ENCODE data around the gene TRAPPC13.
A peak's percentile ranks its signal among the peaks of the same experiment; 100 is the strongest.
"Not testable (repeated sequence)": the region's sequence is repeated elsewhere in the genome, so short reads cannot be mapped to it uniquely, and the experiment has no call there.

The TRAPPC13 gene, protein sequence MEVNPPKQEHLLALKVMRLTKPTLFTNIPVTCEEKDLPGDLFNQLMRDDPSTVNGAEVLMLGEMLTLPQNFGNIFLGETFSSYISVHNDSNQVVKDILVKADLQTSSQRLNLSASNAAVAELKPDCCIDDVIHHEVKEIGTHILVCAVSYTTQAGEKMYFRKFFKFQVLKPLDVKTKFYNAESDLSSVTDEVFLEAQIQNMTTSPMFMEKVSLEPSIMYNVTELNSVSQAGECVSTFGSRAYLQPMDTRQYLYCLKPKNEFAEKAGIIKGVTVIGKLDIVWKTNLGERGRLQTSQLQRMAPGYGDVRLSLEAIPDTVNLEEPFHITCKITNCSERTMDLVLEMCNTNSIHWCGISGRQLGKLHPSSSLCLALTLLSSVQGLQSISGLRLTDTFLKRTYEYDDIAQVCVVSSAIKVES

DNA sequence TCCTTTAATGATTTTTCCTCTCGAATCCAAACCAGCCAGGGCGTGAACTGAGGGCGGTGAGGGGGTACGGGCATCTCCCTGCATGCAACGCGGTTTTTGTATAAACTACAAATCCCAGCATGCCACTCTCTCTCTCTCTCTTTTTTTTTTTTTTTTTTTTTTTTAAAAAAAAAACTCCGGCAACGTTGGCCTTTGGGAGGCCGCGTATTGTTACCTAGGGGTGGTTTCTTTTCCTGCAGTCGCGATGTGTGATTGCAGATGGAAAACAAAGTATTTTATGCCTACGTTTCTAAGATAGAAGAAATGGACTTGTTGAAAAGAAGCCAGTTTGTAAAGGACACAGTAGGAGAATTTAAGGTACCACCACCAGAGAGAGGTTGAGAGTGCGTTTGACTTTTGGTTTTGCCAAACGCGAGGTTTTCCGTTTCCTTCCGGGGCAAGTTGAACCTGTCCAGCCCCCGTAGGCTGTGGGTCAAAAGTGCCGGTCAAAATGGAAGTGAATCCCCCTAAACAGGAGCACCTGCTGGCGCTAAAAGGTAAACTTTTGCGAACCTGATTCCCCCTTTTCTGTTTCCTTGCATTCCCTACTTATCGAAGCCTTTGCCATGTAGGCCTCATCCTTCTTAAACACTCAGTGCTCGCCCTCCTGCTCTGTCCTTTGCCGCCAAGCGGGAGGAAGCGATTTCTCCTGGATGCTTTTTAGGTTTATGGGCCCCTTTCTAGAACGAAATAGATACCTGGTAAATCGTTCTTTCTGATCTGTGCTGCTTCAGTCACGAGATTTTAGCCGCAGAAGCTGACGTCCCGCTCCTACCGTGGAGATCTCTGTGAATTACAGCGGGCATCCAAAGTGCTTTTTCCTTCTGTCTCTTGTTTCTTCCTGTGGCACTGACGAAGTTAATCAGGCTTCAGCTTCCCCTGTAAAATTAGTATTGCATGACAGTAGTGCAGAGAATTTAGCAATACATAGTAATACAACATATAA, at the start of gene TRAPPC13, which contains the start of gene SHLD3:
TSS of gene TRAPPC13 (plus strand) at position 457 of the 985 bp plus-strand sequence. CDS start at position 491, 34 bp downstream.
TSS of gene SHLD3 (plus strand) at position 457 of the 985 bp plus-strand sequence. CDS start 4,561 bp downstream, outside the sequence.
- DNase-seq (ENCODE audit: low read depth in 4 of 4, low spot score in 1 of 4), result peak; percentile 44 to 69 (median 64)

DNA sequence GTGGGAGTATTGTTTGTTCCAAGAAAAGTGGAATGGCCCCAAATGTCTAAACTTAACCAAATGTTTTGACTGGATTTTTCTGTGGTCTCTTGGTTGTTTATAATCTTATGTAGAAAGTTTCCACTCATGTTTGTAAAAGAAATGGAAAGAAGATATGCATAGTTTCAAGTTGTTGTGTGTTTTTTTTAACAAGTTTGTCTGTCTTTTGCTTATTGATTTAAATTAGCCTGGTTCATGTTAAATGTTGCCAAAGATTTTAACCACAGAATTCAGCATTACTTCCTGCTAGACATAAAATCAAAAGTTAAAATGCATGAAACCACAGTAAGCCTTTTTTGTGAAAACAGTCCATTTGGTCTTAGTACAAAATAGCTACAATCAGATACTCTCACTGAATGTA, 47.7 kb upstream of the TRAPPC13 start:
- DNase-seq (ENCODE audit: low read depth in 4 of 4, low spot score in 1 of 4), result no peak

DNA sequence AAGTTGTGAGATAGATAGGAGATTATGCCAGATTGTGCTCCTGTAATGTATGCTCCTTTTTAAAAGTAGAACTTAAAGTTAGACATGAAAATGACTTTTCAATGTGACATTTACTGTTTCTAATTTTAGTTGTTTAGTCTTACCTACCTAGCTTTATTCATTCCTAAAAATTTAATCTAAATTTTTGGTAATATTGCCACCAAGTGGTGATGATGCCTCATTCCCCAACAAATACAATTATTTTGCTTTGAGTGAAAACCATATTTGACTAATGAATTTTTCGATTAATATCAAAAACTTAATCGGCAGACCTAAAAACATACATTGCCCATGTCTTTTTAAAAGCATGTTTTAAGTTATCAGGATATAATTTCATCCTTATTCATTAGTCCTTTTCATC, 36.1 kb upstream of the TRAPPC13 start:
- no peak for DNase-seq (ENCODE audit: low read depth in 4 of 4, low spot score in 1 of 4)

DNA sequence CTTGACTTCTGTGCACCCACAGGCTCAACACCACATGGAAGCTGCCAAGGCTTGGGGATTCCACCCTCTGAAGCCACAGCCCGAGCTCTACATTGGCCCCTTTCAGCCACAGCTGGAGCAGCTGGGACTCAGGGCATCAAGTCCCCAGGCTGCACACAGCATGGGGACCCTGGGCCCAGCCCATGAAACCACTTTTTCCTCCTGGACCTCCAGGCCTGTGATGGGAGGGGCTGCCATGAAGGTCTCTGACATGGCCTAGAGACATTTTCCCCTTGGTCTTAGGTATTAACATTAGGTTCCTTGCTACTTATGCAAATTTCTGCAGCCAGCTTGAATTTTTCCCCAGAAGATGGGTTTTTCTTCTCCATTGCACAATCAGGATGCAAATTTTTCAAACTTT, 23.1 kb upstream of the TRAPPC13 start:
- not testable (repeated sequence) for DNase-seq (ENCODE audit: low read depth in 4 of 4, low spot score in 1 of 4)

DNA sequence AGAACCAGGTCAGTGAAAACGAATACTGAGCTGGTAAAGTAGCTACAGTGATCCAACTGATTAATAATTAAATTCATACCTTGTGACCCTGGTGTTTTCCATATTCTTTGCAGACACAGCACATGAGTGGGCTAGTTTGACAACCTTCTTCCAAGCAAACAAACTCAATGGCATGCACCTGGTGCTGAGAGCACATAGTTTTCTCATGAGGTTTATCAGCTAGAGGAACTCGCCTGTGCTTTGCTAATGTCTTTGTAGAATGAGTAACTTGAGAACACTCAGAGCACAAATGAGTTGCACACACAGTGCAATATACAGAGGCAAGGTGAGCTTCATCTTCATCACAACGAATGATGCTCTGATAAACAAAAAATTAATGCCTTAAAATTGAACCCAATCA, 13.3 kb upstream of the TRAPPC13 start:
- no peak for DNase-seq (ENCODE audit: low read depth in 4 of 4, low spot score in 1 of 4)

DNA sequence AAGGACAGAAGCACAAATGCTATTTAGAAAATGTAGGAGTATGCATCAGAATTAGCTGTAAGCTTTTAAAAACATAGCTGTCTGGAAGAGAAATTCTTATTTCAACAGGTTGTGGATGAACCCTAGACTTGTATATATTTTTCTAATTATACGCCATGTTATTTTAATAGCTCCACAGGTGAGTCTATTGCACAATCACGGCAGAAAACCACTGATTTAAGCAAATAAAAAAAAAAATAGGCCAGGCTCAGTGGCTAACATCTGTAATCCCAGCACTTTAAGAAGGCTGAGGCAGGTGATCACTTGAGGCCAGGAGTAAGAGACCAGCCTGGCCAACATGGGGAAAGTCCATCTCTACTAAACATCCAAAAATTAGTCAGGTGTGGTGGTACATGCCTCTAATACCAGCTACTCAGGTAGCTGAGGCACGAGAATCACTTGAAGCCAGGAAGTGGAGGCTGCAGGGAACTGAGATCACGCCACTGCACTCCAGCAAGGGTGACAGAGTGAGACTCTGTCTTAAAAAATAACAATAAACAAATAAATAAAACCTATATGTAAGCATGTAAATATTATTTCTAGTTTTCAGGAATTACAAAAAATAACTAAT, 12.4 kb upstream of the TRAPPC13 start:
- no peak for DNase-seq (ENCODE audit: low read depth in 4 of 4, low spot score in 1 of 4)

DNA sequence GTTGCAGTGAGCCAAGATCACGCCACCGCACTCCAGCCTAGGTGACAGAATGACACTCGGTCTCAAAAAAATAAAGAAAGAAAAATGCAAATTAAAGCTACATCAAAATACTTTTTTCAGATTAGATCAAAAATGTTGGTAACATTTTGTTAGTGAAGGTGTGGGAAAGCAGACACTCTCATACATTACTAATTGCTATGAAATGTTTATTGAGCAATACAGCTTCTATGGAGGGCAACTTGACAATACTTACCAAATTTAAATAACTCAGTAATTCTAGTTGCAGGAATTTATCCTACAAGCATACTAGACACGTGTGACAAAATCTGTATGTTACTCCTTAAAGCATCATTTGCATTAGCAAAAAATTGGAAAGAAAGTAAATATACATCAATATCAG, 4.8 kb upstream of the TRAPPC13 start:
- DNase-seq (ENCODE audit: low read depth in 4 of 4, low spot score in 1 of 4), result no peak

DNA sequence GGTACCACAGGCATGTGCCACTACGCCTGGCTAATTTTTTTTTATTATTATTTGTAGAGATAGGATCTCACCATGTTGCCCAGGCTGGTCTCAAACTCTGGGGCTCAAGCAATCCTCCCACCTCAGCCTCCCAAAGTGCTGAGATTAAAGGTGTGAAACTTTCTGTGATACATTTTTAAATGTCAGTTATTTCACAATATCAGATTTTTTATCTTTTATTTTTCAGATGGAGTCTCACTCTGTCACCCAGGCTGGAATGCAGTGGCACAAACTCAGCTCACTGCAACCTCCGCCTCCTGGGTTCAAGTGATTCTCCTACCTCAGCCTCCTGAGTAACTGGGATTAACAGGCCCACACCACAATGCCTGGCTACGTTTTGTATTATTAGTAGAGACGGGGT, 2.9 kb upstream of the TRAPPC13 start:
- DNase-seq (ENCODE audit: low read depth in 4 of 4, low spot score in 1 of 4), result not testable (repeated sequence)

DNA sequence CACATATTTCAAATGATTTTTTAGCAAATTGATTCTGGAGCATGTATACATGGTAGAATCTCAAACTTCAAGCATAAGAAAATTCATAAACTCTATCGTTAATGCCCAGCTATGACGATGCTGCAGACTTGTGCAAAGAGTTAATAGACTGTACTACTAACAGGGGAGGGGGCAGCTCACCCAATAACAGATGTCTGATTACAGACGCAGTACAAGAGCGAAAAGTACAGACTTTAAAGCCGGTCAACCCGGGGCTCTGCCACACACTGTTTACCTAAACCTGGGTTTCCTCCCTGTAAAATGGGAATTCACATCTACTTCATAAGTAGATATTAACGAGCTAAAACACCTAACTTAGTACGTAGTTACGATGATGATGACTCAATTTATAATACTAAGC, 1.3 kb upstream of the TRAPPC13 start:
- DNase-seq (ENCODE audit: low read depth in 4 of 4, low spot score in 1 of 4), result no peak

DNA sequence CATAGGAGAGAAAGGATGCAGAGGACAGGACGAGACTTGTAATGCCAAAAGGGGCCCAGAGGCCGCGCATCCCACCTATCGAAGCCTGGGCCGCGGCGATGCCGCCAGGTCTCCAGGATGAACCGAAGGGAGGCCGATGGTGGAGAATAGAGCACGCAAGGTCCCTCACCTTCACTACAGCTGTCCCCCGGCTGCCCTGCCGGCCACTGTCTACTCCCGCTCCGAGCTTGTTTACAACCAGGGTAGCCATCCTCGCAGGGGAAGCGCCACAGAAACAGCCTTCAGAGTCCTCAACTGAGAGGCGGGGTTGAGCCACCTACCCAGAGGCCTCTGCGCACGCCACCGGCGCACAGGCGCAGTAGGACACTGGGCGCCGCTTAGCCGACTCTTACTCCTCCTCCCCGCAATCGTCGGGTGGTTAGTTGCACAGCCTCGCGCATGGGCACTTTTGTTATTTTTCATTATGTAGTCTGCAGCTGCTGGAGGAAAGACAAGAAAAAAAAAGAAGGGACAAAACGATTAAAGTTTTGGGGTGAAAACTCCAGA, 729 bp upstream of the TRAPPC13 start, which contains the start of gene TRIM23:
TSS of gene TRIM23 (minus strand) at position 309 of the 546 bp plus-strand sequence. CDS start at position 250, 59 bp downstream.
- DNase-seq (ENCODE audit: low read depth in 4 of 4, low spot score in 1 of 4), result peak; percentile 67 to 81 (median 77)

DNA sequence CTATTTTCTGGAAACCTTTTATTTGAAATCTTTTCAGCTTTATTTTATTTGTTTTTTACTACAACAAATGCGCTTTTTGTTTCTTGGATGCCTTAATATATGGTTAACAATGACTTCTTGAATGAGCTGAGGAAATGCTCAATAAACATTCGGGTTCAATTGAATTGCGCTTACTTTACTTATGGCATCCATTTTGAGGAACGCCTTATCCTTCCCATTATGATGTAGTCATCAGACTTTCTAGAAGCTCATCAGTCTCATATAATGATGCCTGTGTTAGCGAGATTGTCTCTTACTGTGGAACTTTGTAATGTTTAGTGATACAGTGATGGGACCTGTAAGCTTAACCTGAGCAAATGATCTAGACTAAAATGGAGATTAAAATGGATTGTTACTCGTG, 916 bp downstream of the TRAPPC13 start:
- DNase-seq (ENCODE audit: low read depth in 4 of 4, low spot score in 1 of 4), result no peak

DNA sequence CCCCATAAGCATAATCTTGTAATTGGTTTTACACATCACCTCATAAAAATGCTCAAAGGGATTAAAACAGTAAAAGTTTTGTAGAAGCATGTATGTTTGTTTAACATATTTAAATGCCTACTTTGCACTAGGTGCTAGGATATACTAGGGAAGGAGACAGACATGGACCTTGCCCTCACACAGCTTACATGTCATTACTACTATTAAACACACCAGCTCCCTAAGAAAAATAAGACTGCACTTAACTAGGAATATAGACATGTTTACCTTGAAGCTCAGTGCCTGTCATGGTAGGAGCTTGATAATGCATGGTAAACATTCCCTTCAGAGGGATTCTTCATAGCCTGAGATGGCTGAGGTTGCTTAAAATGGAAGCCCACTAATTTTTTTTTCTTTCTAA, 6.2 kb downstream of the TRAPPC13 start:
- DNase-seq (ENCODE audit: low read depth in 4 of 4, low spot score in 1 of 4), result no peak

DNA sequence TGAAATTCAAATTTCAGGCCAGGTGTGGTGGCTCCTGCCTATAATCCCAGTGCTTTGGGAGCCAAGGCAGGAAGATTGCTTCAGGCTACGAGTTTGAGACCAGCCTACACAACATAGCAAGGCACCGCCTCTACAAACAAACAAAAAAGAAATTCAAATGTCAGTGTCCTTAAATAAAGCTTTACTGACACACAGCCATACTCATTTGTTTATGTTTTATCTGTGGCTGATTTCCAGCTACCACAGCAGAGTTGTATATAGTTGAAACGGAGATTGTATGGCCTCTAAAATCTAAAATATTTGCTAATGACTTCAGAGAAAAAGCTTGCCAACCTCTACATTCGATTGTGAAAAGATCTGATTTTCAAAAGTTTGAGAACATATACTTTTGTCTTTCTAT, 15.4 kb downstream of the TRAPPC13 start:
- DNase-seq (ENCODE audit: low read depth in 4 of 4, low spot score in 1 of 4), result no peak

DNA sequence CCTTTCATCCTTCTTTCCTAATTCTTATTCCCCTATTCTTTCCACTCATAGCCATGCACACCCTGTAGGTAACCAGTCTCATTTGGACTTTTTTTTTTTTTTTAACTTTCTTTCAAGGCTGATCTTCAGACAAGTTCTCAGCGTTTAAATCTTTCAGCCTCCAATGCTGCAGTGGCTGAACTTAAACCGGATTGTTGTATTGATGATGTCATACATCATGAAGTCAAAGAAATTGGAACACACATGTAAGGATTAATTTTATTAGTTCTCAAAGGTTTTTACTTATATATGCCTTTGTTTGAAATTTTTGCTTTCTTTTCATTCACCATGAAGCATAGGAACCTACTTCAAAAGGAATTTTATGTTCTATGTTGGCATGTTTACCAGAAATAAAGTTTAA, 22.1 kb downstream of the TRAPPC13 start:
- no peak for DNase-seq (ENCODE audit: low read depth in 4 of 4, low spot score in 1 of 4)

DNA sequence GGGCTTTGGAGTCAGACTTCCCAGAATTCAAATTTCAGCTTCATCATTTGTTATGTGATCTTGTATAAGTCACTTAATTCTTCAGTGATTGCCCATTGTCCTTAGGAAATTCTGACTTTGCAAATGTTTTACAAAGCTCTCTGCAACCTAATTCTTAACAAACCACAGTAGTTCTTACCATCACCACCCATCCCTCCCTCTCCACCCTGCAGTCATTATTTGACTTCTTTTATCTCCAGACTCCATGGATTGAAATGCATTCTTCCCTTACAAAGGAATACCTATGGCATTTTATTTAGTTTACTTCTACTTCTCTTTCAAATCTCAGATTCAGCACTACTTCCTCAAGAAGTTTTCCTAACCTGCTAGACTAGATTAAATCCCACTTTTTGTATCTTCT, 23.1 kb downstream of the TRAPPC13 start:
- DNase-seq (ENCODE audit: low read depth in 4 of 4, low spot score in 1 of 4), result no peak

DNA sequence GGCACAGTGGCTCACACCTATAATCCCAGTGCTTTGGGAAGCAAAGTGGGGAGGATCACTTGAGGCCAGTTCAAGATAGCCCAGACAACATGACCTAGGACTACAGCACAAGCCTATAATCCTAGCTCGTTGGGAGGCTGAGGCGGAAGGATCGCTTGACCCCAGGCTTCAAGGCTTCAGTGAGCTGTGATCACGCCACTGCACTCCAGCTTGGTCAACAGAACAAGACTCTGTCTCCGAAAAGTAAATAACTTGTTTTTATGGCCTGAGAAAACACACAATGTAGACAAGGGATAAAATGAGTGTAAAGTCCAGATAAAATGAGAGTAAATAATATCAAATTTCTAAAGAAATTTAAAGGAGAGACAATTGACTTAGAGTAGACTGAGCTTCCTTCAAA, 26.3 kb downstream of the TRAPPC13 start:
- DNase-seq (ENCODE audit: low read depth in 4 of 4, low spot score in 1 of 4), result no peak

DNA sequence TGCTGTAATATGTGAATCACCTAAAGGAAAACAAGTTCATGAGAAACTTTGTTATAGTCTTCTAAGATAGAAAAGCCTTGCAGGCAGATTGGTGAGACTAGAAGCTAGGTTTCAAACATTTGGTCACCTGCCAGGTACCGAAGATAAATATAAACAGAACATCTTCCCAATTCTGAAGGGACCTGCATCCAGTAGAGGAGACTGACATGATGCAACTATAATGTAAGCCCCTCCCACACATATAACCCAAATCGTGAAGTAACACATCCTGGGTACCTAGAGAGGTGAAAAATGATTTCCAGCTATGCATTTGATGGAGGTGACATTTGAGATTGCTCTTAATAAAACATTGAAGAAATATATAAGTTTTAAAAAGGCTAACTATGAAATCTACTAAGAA, 29.9 kb downstream of the TRAPPC13 start:
- no peak for DNase-seq (ENCODE audit: low read depth in 4 of 4, low spot score in 1 of 4)

DNA sequence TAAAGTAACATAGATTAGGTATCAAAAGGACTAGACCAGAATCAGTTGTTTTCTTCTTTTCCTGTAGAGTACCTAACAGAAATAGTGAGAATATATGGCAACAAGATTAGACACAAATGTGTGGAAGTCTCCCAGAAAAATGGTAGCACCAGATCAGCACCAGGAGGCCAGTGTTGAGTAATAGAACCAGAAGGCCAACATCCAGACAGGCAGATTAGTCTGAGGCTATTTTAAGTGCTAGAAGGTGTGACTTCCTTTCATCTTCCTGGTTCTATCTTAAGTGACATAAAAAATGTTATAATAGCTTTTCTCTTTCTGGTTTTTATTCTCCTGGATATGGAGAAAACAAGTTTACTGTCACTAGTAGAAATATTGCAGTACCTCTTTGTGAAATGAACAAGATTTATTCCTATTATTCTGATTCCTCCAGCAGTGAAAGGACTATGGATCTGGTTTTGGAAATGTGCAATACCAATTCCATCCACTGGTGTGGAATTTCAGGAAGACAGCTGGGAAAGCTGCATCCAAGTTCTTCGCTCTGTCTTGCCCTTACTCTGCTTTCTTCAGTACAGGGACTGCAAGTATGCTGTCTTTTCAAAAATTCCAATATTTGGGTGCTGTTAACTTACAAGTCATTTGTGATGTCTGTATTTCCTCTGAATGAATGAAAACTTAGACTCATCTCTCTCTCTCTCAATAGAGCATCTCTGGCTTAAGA, 39.1 kb downstream of the TRAPPC13 start:
- DNase-seq (ENCODE audit: low read depth in 4 of 4, low spot score in 1 of 4), result no peak

DNA sequence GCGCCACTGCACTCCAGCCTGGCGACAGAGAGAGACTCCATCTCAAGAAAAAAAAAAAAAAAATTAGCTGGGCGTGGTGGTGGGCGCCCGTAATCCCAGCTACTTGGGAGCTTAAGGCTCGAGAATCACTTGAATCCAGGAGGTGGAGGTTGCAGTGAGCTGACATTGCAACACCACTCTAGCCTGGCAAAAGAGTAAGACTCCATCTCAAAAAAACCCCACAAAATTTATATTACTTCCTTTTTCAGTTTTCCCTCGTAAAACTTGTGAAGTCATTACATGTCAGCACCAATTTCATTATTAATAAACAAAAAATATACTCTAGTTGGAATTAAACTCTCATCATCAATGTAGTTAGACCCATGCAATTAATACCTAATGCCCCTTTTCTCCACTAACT, 43.9 kb downstream of the TRAPPC13 start:
- DNase-seq (ENCODE audit: low read depth in 4 of 4, low spot score in 1 of 4), result no peak

DNA sequence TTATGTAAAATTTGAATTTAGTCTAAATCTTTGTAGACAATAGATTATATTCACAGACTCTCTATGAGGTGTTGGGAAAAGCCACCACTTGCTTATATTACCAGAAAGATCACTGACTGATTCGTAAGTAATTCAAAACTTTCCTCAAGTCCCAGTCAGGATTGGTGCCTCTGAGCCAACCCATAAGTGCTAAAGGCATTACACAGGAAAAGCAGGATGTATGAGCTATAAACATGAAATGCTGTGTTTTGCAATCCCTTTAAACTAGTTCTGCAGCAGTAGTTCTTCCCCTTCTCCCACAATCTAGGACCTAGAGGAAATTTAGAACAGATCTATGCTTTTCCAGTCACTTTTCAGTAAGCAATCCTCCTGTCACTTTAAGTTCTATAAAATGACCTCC, 48.0 kb downstream of the TRAPPC13 start:
- DNase-seq (ENCODE audit: low read depth in 4 of 4, low spot score in 1 of 4), result no peak

Measured in stimulated activated CD4-positive, alpha-beta T cell treated with anti-CD3 and anti-CD28 coated beads, Interleukin-1b, Interleukin-23, amount 100 ng/mL, for 24 hours (primary cell).